Fibroblast of gingiva (primary cell): ENCODE results near the gene LRGUK.
"Not testable (repeated sequence)": the region's sequence is repeated elsewhere in the genome, so short reads cannot be mapped to it uniquely, and the experiment has no call there.

Experiments
- DNase-seq: peaks from one replicate; pipeline ENCODE4 v3.0.0-alpha.2; 2011; ENCODE audit warnings: low read depth

The LRGUK gene

DNA sequence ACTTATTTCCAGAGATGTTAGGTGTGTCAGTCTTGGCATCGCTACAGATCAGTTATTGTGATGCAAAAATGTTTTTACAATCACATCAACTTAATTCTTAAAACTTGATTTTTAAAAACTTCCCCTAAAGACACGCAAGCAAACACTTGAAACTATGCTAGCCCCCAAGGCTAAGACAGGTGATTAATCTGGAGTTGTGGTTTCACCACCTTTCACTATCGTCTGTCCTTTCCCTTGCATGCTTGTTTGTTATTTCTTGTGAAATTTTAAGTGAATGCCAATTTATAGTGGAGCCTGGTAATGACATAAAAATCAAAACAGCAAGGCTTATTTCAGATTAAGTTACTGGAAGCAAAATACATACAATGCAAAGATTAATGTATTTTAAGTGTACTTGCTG lies 119.2 kb downstream of the LRGUK start:
- no peak for DNase-seq

DNA sequence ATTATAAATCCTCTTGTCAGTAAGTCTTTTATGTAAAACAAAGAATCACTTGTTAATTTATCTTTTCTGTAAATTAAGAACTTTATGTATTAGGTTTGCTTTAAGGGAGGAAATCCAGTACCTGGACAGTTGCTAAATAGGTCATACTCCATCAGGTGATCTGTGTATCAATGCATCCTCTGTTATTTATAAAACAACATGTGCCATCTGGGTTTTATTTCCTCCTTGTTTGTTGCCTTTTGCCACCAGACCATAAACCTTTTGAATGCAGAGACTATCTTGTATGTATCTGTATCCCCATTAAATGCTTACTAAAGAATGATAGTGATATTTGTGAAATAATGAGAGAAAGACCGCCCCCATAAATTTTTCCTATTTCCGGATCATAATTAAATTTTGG lies 119.6 kb downstream of the LRGUK start:
- no peak for DNase-seq

DNA sequence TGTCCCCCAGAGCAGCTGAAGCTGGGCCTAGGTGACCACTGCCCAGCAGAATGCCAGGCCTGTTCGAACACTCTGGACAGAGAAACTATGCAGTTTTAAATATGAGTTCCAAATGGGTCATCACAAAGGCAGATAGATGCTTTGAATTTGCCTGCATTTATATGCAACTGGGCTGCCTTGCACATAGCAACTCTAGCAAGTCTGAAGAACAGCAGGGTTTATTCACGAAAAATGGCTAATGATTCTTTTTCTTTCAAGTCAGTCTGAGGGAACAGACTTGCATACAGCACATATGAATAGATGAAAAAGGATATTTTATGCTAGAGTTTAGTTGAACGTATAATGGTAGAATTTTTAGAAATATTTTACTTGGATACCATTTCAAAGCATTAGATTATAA lies 121.1 kb downstream of the LRGUK start:
- DNase-seq: no peak

DNA sequence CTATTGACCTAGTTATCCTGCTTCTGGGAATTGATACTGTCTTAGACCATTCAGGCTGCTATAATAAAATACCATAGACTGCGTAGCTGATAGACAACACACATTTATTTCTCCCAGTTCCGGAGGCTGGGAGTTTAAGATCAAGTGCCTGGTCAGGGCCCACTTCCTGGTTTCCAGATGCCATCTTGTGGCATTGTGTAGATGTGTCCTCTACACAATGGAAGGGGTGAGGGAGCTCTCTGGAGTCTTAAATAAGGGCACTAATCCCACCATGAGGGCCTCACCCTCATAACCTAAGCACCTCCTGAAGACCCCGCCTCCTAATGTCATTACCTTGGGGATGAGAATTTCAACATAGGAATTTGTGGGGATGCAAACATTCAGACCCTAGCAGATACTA lies 127.2 kb downstream of the LRGUK start:
- DNase-seq: no peak

DNA sequence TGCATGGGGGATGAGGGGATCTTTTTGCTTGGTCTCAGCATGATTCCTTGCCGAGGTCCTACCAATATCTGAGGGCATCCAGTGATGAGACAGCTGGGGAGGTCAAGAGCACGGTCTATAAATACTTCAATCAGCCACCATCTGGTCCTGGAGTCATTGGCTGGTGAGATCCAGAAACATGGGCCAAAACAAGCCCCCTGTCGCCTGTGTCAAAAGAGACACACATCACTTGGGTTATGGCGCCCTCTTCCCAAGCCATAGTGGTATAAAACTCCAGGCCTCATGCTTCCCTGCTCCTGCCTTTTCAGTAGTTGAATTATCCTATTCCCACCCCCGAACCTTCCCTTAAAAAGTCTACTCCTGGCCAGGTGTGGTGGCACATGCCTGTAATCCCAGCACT lies 128.7 kb downstream of the LRGUK start:
- DNase-seq: no peak

DNA sequence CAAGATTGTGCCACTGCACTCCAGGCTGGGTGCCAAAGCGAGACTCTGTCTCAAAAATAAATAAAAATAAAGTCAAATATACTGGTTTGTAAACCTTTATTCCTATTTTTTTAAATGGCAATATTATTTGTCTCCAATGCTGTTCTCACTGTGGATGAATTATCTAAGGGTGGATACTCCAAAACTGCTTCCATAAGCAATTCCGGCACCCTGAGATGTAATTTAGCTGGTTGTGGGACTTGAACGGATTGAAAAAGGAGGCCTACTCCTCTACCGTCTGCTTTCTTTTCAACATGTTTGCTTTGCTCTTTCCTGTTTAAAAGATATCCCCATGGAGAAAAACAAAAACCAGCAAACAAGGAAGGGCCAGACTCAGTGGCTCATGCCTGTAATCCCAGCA lies 135.2 kb downstream of the LRGUK start:
- DNase-seq: no peak

DNA sequence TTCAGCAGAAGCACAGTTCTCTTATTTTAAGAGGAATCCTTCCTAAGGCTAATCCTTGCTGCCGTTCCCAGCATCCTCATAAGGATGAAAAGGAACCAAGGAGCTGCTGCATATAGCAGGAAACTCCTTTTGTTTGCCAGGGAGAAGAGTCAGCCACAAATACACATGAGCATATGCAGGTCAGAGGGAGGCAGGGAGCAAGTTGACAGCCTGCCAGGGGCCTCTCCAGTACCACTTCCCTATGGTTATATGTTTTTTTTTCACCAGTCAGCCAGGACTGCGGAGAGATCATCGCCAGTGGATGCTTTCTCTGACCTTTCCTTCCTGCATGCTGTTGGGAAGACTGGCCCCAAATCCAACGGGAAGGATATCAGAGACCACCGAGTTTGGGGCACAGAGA lies 149.8 kb downstream of the LRGUK start:
- no peak for DNase-seq

DNA sequence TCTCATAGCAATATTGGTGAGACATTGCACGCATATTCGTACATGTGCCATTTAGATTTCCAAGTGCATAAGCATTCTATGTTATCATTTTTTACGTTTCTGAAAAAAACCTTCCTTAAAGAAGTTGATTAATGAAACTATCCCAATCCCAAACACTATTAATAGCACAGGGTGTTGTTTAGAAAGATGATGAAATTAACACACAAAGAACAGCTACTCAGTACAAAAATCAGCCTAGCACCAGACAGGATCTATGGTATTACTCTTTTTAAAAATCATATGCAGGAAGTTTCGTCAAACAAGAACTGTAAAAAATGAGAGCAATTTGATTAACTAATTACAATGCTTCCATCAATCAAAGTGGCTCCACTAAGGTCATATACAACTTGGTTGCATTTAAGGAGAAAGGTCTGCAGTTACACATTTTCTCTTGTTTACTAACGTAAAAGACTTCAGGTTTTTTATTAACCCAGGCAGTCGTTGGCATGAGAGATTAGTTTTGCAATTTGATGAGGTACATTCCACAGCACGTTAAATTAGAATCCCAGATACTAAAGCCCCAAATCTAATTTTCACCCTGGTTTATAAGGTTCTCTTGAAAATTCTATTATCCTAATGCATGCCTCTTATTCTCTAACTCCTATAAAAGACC lies 151.5 kb downstream of the LRGUK start:
- no peak for DNase-seq

DNA sequence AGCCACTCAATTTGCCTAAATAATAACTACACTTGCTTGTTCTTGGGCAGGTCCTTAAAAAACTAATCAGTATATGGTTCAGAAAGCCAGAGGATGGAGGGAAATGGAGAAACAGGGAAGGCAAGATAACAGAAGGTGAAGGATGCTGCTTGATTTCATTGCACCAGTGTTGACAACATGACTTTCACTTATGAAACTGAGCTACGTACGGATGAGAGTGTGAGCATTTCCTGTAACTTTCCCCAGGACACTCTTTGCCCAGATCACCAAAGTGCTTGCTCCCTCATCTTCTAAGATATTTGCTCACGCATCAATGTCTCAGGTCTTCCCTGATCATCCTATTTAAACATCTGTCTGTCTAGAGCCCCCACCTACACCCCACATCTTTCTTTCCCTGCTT lies 152.2 kb downstream of the LRGUK start:
- DNase-seq: no peak

DNA sequence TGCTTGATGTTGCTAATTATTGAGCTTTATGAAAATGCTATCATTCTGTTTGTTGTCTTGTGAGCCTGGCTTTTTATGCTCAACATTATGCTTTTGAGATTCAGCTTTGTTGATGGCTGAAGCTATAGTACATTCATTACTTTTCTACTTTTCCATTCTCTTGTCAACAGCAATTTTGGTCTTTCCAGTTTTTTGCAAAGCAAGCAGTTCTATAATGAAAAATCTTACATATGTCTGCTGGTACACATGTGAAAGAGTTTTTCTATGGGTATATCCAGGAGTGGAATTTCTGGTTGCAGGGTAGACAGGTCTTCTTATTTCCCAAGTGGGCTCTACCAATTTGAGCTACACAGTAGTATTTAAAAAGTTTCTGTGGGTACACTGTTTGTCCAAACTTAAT lies 152.8 kb downstream of the LRGUK start:
- DNase-seq: no peak

DNA sequence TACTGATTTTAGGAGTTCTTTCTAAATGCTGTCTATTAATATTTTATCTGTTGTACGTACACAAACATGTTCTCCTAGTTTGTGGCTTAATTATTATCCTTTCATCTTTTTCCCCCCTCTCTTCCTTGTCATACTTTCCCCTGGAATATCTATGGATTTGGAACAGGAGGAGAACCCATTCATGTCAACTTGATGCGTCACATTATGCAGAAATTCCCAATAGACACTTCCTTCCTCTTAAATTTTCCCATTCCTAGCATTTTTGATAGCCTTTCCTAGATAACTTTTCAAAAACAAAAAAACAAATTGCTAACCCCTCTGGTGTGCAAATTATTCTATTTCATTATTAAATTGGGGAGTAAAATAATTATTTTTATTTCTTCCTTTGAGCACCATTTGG lies 153.4 kb downstream of the LRGUK start:
- no peak for DNase-seq

DNA sequence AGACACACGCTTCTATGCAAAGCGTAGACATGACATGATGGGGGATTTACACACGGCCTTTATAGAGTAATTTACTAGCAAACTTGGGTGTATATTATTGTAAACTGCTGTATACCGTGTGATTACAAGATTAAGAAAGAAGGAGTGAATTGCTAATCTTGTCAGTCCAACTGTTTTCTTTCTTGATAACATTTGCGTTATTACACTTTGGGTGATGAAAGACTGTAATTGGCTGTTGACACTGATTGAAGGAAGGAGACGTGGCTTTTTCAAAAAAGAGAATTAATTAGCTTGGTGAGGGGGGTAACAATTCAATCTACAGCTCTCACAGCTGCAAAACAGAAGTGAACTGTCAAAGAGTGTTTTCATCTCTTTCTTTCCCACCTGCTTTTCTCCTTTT lies 156.9 kb downstream of the LRGUK start:
- no peak for DNase-seq

DNA sequence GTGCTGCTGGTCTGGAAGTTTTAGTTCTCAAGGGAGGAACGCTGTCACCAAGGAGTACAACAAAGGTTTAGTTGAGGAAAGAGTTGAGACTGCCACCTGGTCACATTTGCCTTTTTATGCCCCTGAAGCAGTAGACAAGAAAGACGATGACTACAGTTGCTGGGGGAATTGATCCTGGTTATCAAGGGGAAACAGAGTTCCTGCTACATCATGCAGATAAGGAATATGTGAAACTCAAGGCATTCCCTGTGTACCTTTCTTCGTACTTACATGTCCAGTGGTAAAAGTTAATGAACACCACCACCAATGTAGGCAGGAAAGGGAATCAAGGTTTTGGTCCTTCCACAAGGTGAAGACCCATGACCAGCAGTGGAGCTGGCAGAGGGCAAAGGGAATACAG lies 157.8 kb downstream of the LRGUK start:
- no peak for DNase-seq

DNA sequence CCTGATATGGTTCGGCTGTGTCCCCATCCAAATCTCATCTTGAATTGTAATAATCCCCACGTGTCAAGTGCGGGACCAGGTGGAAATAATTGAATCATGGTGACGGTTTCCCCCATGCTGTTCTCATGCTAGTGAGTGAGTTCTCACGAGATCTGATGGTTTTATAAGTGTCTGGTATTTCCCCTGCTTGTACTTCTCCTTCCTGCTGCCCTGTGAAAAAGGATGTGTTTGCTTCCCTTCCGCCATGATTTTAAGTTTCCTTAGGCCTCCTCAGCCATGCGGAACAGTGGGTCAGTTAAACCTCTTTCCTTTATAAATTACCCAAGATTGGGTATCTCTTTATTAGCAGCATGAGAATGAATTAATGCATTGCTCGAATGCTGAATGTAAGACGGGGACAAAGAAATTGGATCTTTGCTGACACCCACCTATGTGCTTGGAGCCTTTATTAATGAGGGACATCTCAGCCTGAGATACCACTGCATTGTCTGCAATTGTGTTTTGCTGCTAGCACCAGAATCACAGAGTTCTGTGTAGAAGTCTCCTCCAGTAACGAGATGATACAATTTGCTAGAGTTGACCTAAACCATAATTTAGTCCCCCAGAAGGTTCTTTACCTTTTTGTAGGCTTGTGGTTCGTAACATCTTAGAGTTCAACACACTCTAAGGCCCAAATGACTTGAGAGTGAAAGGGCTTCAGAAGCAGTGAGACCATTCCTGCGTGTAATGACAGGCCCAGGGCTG lies 160.9 kb downstream of the LRGUK start:
- DNase-seq: no peak

DNA sequence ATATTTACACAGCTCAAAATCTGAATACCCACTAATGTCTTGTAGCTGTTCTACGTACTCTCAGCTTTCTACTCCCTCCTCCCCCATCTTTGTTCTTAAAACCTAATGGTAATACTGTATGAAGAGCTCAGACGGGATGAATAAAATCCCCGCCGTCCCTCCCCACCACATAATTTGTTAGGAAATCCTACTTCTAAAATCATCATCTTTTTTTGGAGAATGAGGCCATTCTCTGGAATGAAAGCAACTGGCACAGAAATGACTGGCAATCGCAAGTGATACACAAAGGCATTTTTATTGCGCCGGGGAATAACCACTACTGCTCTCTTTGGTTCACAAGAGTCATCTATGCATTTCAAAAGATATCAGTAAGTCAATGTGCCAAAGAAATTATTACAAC lies 162.3 kb downstream of the LRGUK start:
- peak; percentile 4 for DNase-seq

DNA sequence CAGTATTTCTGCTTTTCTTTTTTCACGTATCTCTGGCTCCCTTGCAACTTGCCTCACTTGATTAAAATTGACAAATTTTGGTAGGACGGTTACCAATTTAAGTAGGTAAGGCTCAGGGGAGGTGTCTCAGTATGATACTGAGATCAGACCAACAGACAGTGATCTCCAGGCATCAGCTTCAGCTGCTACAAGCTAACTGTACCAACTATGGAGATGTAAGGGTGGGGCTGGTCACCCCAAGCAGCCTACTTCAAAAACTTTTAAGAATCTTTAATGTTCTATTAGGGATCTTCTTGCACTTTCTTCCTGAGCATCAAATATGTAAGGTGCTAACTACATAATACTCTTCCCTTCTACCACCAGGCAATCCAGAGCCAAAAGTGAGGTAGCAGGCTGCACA lies 162.7 kb downstream of the LRGUK start:
- no peak for DNase-seq

DNA sequence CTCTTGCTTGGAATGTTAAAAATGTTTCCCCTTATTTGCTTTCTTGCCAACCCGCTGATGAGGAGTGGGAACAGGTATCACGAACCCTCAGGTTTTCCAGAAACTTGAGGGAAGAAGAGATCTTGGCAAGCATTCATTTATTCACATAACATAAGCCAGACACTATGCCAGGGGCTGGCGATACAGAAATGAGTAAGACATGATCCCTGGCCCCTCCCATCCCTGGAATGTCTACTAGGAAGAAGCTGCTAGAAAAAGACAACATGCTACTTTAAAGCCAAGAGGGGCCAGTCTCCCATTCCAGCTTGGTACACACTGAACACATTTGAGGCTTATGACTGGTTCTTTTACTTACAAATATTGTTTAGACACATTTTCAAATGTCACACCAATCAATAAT lies 163.1 kb downstream of the LRGUK start:
- no peak for DNase-seq

DNA sequence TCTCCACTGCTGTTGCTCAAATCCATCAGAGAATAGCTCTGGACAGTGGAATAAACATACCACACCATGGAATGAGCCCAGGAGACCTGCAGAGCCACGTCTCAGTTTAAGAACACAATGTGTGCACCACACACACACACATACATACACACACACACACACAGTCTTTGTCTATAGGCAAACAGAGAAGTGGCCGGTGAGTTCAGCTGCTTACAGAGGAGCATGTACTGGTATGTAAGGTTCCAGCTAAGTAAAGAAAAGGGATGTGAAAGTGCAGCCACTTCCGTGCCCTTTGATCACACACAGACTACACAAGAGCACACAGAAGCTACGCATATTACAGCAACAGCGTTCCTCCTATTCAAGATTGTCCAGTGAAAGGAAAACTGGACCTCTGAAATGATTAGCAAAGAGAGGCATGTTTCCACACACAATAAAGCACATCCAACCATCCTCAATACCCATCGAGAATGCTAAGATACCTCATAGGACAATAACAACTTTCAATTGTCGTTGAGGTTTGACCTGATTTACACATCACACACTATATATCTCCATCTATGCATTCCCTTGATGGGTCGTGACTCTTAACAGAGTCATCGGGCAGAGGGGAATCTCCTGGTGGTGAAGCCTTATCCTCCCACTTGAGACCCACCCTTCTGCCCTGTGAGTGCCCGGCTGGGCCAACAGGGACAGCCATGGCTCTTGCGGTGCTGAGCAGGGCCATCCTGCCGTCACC lies 166.0 kb downstream of the LRGUK start:
- DNase-seq: no peak

DNA sequence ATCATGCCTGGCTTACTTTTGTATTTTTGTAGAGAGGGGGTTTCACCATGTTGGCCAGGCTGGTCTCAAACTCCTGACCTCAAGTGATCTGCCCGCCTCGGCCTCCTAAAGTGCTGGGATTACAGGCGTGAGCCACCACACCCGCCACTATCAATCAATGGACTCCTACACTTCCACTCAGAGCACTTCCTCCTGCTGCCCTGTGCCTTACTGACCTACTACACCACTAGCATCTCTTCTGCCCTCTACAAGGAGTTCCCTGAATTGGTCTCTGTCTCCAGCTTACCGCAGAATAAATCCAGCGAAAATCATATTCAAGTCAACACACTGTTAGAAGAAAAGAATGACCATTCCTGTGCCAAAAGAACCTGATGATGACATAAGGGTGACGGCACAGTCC lies 168.8 kb downstream of the LRGUK start:
- DNase-seq: not testable (repeated sequence)

DNA sequence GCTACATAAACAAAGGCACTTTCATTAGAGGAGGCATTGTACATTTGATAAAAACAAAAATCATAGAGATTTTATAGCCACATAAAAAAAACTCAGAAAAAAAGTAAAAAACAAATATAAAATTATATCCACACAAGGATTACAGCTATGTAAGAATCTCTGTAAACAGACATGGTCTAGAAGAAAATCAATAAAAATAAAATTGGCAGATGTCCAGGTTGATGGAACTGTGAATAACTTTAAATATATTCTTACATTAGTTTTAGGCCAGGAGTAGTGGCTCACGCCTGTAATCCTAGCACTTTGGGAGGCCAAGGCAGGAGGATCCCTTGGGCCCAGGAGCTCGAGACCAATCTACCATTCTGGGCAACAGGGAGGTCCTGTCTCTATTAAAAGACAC lies 170.3 kb downstream of the LRGUK start:
- DNase-seq: no peak

DNA sequence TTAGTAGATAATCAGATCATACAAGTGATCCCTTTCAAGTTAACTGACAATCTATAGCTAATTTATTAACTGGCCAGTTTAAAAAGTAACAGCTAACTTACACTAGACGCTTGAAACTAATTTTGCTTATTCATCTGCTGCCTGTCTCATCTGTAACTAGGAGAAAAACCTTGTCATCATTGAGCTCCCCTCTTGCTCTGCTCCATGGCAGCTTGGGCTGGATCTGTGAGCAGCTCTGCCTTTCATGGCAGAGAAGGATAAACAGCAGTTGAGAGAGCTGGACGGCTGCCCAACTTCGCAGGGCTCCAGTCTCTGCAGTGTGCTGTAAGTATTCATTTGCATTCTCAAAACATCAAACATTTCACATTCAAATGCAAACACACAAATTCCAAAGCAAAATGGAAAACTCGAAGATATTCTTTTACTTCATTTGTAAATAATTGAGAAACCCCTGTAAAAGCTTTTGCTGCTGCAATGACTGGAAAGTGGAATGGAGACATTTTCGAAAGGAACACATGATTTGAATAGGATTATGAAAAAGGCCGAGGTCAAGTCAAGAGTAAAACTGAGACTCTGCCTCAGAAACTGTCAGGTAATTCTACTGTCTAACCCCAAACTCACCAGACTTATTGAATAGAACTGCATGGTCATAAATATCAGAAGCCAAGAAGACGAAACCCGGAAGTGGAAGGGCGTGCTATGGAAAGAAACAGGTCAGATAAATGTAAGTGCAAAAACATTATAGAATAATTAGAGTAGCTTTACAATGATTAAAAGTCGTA lies 172.0 kb downstream of the LRGUK start:
- DNase-seq: peak; percentile 36

DNA sequence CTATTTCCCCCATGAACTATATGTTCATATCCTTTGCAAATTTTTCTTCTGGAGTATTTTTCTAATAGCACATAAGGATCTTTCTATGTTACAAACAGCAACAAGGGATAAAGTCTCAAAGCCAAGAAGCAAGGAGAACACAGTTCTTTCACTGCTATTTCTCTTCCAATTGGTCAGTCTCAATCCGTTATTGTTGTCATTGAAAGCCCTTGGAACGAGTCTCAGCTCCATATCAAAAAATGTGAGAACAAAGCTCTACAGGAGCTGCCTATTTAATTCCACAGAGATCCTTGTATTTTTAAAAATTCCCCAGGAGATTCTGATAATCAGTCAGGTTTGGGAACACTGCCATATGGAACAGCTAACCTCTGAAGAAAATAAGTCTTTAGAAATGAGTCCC lies 173.8 kb downstream of the LRGUK start:
- DNase-seq: no peak

DNA sequence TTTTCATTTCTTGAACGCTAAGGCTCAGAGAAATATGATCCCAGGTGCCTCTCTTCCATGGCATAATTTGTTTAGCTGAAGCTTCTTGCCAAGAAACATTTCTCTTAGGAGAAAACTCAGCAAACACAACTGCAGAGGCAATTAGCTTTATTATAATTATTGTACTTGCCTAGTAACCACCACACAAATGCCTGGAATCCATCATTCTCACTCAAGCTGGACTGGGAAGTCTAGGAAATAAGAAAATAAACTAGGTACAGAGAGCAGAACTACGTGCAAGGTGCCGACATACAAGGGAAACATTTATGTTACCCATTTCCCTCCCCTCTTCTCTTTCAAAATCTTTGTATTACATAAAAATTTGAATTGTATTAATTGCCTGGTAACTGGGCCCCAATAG lies 174.5 kb downstream of the LRGUK start:
- DNase-seq: no peak
